ENCODE measurements around the gene MRLN.
A peak's percentile ranks its signal among the peaks of the same experiment; 100 is the strongest.
"Not testable (repeated sequence)": the region's sequence is repeated elsewhere in the genome, so short reads cannot be mapped to it uniquely, and the experiment has no call there.

MRLN gene

DNA sequence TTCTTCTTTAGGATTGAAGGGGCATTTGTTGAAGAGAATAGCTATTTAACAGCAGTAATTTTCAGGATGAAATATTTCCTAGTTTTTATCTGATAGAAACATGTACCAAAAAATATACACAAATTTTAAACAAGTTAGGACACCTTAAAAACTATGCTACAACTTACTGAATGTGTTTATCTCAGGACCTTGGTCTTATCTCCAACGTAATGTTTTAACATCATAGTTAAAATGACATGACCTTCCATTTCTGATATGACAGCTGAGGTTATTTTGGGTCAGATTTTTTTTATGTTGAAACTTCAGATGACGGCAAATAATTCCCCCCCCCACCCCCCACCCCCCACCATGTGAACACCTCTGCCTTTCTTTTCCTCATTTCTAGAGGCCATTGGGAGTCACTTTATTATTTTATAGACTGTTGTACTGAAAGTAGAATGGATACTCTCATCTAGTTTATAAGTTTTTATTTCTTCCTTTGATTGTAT, 8.0 kb downstream of the MRLN start:
- DNase-seq (ENCODE audit: low spot score), result no peak

DNA sequence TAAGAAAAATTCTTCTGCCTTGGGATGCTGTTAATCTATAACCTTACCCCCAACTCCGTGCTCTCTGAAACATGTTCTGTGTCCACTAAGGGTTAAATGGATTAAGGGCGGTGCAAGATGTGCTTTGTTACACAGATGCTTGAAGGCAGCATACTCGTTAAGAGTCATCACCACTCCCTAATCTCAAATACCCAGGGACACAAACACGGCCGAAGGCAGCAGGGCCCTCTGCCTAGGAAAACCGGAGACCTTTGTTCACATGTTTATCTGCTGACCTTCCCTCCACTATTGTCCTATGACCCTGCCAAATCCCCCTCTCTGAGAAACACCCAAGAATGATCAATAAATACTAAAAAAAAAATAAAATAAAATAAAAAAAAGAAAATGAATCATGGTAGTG, 8.5 kb downstream of the MRLN start:
- DNase-seq (ENCODE audit: low spot score), result not testable (repeated sequence)

GRCh38 chr10:59744156-59744555, 9.1 kb downstream of the MRLN start:
- DNase-seq (ENCODE audit: low spot score), result not testable (repeated sequence)

GRCh38 chr10:59741583-59741982, 11.7 kb downstream of the MRLN start:
- no peak for DNase-seq (ENCODE audit: low spot score)

GRCh38 chr10:59741048-59741447, 12.2 kb downstream of the MRLN start:
- no peak for DNase-seq (ENCODE audit: low spot score)

DNA sequence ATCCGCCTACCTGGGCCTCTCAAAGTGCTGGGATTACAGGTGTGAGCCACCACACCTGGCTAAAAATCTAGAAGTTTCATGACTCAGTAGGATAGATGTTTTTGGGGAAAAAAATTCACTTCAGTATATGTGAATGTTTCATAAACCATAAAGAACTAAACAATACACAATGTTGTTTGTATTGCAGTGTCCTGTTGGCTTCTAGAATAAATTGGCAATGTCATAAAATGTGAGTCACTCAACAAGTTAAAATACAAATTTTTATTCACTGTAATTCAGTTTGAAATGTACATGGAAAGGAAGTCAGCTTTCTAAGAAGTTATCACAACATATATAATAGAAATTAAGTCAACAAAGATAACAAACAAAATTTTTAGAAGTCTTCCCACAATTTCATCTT, 16.5 kb downstream of the MRLN start:
- no peak for DNase-seq (ENCODE audit: low spot score)

GRCh38 chr10:59735296-59735695, 18.0 kb downstream of the MRLN start:
- DNase-seq (ENCODE audit: low spot score), result no peak

GRCh38 chr10:59734014-59734462, 19.2 kb downstream of the MRLN start:
- no peak for DNase-seq (ENCODE audit: low spot score)

DNA sequence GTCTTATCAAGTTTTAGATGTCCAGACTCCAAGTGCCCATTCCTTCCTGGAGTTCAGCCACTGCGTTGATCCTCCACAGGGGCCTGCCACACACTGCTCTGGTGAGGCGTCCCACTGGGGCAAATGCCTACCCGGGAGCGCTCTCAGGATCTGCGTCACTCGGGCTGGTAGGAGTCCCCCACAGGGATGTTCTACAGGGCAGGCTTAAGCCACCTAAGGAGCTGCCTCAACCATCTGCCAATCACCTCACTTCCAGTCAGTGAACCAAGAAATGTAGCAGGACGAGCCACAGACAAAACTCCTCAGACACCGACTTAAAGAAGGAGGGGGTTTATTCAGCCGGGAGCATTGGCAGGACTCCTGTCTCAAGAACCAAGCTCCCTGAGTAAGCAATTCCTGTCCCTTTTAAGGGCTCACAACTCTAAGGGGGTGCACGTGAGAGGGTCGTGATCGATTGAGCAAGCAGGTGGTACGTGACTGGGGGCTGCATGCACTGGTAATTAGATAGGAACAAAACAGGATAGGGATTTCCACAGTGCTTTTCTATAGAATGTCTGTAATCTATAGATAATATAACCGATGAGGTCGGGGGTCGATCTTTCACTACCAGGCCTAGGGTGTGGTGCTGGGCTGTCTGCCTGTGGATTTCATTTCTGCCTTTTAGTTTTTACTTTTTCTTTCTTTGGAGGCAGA, 19.8 kb downstream of the MRLN start:
- not testable (repeated sequence) for DNase-seq (ENCODE audit: low spot score)

GRCh38 chr10:59732849-59733248, 20.4 kb downstream of the MRLN start:
- not testable (repeated sequence) for DNase-seq (ENCODE audit: low spot score)

DNA sequence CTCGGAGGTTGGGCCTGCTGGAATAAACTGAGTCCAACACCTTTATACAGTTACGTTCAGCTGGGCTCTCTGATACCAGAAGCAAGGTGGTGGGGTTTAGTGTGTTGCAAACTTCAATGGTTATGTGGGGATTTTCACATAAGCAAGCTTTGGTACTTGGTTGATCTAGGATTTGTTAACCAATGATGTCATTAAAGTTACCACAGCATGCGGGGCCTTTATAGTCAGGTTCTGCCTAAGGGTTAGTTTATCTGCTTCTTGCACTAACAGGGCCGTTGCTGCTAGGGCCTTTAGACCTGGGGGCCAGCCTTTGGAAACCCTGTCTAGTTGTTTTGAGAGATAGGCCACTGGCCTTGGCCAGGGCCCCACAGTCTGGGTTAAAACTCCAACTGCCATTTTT, 24.1 kb downstream of the MRLN start:
- DNase-seq (ENCODE audit: low spot score), result not testable (repeated sequence)

DNA sequence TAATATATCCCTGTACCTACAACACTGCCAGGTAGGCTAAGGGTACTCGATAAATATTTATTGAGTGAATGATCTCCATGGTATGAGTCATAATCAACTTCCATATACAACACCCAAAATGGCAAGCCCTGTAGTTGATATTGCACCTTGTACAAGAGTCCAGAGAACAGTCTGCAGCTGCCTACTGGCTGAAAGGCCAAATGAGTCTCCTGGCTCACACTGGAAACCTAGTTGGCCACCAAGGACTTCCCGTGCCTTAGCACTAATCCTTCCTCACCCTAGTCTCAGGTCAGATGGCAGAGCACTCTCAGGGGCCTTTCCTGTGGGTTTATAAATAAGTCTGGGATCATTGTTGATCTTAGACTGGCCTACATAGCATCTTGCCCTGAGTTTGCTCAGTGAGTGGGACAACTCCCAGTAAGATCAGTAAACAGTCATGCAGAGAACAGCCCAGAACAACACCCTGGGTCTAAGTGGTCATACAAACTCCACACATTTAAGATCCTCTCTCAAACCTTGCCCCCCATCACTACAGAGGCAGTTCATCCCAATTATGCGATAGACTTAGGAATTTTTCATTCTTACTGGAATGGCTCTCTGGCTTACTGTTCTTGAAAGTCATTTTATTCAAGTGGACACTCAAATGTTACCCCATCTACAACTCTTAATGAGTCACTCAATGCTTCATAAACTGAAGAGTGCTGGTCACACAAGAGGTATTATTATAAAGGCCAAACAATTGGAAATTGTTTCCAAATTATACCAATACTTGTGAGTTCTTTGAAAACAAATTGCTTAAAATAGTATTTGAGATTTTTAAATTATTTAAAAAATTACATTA, 28.9 kb downstream of the MRLN start:
- DNase-seq (ENCODE audit: low spot score), result no peak

DNA sequence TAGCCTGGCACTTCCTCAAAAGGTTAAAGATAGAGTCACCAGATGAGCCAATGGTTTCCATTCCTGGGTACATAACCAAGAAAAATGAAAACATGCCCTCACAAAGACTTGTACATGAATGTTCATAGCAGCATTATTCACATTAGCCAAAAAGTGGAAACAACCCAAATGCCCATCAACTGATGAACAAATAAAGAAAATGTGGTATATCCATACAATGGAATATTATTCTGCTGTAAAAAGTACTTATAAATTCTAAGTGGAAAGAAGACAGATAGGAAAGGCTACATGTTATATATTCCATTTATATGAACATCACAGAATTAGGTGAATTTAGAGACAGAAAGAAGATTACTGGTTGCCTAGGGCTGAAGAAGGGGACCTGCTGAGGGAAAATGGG, 32.9 kb downstream of the MRLN start:
- DNase-seq (ENCODE audit: low spot score), result no peak

DNA sequence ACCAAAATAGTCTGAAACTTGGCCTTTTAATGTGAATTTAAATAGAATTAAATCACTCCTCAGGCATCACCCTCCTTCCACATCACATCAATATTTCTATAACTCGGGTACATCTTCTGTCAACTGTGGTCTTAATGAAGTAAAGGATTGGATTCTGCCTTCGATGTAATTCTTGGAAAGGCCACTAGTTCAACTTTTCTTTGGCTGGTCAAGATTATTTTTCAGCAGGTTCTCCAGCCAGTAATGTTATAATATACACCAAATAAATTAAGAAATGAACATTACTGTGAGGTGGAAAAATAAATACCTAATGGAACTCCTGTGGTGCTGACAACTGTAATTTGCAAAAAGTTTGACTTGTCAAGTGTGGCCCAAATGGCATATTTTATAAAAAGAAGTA, 33.9 kb downstream of the MRLN start:
- no peak for DNase-seq (ENCODE audit: low spot score)

DNA sequence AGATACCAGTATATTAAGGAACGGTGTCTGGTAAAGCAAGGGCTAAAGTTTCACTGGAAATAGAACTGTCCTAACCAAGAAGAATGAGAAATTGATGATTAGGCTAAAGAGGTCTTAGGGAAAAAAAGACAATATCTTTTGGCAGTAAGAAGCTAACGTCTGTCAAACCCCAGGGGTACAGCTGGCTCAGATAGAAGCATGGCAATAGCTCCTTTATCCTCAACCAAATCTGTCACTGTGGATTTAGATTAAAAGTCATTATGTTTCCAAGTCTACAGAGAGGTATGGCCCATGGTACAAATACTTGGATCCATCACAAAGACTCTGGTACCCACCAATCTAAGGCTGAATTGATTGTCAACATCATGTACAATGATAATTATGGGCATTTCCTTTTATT, 35.0 kb downstream of the MRLN start:
- DNase-seq (ENCODE audit: low spot score), result no peak

DNA sequence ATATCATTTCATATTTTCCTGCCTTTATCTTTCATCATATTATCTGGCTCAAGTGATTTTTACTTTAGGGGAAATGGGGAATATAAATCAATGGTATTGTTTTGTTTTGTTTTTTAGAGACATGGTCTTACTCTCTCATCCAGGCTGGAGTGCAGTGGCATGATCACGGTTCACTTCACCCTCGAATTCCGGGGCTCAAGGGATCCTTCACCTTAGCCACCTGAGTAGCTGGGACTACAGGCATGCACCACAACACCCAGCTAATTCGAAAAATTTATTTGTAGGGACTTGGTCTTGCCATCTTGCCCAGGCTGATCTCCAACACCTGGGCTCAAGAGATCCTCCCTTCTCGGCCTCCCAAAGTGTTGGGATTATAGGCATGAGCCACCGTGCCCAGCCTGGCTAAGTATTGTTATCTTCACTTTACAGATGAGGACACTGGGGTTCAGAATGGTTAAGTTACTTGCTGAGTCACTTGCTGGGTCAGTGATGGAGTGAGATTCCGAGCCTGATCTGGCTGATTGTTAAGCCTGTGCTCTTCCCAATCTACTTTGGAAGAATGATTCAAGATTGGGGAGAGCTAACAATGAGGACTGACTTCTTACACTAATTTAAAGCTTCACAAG, 39.9 kb downstream of the MRLN start:
- no peak for DNase-seq (ENCODE audit: low spot score)

DNA sequence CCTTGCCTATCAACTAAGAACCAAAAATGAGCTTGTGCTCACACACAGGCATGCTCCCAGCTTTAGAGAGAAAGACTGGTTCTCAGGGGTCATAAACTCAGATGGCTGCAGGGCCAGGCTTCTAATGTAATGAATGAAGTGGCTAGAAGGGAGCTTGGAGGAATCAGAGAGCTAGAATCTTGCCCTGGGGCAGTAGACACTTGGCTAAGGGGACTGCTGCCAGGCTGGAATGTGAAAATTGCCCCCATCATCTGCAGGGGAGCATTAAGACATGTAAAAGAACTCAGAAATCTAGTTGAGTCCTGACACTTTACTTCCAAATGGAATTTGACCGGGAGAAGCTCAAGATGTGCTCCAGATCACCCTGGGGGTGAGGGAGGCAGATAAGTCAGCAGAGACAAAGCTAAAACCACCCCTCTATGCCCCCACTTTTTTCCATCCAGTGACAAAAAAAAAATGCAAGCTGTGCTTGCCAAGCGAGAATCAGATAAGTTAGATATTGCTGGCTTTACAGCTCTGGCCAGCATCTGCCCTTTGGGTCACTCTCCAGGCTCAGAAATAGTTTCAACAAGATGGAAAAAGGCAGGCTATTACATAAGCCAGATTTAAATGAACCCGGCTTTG, 41.3 kb downstream of the MRLN start:
- no peak for DNase-seq (ENCODE audit: low spot score)

DNA sequence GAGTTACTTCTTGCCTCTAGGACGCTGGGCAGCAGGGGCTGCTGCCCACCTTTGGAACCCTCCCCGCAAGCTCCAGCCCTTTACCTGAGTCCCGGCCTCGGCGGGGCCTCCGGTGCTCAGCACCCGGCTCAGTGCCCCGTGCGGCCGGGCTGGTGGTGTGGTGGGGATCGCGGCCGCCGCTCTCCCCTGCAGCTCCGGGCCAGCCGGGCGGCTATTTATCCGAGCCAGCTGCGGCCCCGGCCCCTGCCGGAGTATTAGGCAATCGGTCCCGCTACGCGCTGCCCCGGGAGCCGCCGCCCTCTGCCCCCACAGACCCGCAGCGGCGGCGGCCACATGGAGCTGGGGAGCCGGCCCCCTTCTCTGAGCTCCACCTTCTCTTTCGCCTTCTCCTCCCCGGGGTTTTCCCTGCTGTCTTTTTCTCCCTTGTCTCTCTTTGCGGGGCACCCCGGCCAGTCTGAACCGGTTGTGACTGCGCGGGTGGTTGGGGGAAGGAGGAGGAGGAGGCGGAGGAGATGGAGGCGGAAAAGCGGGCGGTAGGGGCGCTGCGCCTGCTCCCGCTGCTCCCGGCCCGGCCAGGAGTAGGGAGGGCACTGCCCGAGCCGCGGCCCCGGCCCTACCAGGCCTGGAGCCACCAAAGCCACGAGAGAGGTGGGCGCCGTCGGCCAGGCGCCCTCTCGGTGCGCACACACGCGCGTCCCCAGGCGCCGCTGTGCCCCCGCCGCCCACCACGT, 43.7 kb downstream of the MRLN start, which contains the start of gene SLC16A9:
Gene SLC16A9 (minus strand): TSS at position 456 of the 731 bp plus-strand sequence. CDS start 25,559 bp downstream, outside the sequence.
- peak; percentile 57 for DNase-seq (ENCODE audit: low spot score)

- DNase-seq (ENCODE audit: low spot score), result no peak
These were observed 44.4 kb downstream of the MRLN start for GRCh38 chr10:59708816-59709394.

DNA sequence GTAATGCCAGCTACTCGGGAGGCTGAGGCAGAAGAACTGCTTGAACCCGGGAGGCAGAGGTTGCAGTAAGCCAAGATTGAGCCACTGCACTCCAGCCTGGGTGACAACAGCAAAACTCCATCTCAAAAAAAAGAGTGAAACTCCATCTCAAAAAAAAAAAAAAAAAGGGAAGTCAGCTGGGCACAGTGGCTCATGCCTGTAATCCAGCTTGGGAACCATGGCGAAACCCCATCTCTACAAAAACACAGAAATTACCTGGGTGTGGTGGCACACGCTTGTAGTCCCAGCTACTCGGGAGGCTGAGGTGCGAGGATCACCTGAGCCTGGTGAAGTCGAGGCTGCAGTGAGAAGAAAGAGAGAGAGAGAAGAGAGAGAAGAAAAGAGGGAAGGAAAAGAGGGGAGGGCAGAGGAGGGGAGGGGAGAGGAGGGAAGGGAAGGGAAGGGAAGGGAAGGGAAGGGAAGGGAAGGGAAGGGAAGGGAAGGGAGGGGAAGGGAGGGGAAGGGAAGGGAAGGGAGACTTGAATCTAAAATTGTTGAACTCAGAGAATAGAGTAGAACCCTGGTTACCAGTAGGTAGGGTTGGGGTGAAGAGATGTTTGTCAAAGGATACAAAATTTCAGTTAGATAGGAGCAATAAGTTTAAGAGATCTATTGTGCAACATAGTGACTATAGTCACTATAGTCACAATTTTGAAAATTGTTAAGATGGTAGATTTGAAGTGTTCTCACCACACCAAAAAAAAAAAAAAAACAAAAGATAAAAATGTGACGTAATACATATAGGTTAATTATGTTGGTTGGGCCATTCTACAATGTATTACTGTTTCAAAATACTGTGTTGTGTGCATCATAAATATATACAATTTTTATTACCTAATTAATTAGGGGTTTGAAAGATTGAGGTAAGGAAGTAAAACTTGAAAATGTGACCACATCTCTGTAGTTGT, 46.1 kb downstream of the MRLN start:
- no peak for DNase-seq (ENCODE audit: low spot score)
